Measurements from ENCODE around the gene GBP7.

The GBP7 gene

DNA sequence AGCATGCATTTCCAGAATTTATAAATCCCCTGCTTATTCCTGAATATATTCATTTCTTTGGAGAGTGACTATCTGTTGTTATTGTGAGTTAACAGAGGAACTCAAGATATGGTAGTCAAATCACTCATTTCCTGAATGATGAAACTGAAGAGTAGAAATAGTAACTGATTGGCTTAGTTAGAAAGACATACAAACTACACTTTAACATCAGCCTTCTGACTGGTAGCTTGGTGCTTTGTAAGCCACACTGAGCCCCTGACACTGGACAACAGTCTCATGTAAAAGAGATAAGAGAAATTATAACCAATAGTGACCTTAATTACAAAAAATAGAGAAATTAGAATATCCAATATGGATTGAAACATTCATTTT lies 4.8 kb downstream of the GBP7 start:
- no peak overlapping the region for H3K4me3 ChIP-seq (ENCODE audit: low read depth, low read length)
- TF ChIP-seq, protein P1, sequence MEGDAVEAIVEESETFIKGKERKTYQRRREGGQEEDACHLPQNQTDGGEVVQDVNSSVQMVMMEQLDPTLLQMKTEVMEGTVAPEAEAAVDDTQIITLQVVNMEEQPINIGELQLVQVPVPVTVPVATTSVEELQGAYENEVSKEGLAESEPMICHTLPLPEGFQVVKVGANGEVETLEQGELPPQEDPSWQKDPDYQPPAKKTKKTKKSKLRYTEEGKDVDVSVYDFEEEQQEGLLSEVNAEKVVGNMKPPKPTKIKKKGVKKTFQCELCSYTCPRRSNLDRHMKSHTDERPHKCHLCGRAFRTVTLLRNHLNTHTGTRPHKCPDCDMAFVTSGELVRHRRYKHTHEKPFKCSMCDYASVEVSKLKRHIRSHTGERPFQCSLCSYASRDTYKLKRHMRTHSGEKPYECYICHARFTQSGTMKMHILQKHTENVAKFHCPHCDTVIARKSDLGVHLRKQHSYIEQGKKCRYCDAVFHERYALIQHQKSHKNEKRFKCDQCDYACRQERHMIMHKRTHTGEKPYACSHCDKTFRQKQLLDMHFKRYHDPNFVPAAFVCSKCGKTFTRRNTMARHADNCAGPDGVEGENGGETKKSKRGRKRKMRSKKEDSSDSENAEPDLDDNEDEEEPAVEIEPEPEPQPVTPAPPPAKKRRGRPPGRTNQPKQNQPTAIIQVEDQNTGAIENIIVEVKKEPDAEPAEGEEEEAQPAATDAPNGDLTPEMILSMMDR (IDR thresholded peaks at IDR 0.05; ENCODE audit: low read depth, low read length, missing control alignments), result no peak
- no peak for DNase-seq (ENCODE audit: low read depth)

DNA sequence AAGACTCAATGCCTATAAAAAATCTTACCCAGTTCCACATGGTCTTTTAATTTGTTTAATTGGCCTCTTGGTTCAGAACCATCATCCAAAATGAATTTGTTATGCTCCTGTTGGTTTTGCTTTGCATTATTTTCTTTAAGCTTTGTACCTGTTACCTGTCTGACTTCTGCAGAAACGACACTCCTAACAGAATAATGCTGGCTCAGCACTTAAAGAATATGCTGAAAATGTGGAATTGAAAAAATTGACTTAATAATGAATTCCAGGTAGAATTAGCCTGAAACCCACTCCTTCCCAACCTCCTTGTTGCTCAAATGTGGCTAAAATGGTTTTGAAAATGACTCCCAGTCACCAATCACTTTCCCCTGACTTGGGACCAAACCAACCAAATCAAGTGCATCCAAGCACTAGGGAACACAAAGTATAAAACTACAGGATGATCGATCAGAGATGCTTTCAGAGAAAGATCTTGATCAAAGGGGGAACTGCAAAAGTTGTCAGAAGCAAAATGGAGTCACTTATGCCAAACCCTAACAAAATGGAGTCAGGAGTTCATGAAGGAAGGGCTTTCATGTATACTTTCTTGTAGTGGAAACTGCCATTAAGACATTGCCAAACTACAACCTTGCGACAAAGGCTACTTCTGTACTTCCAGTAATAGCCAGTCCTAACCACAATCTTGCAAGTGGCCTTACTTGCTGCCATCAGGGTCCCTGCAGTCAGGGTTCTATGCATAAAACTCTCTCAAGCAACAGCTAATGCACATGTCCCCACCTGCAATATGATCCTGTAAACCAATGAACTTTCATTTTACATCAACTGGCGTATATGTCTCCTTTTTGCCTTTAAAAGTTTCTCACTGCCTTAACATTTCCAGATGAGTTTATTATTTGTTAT lies 5.4 kb downstream of the GBP7 start:
- DNase-seq (ENCODE audit: low read depth), result no peak
- TF ChIP-seq, protein P1 (IDR thresholded peaks at IDR 0.05; ENCODE audit: low read depth, low read length, missing control alignments), result no peak
- H3K4me3 ChIP-seq (ENCODE audit: low read depth, low read length), result no peak overlapping the region

DNA sequence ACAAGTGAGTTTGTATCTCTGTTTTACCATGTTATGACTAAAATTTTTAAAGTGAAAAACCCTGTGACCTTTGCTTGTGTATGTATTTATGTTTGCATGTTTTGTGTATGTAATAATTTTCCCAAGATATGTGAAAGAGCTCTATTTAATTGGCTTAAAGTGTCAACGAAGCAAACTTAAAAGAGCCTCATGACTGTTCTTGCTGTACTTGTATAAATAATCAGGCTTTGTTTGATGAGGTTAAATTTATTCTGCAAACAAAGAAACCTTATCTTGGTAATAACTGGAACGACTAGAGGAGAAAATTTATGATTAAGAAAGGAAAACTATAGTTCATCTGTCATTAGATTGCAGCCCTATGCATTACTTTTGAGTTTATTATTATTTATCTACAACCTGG lies 6.6 kb downstream of the GBP7 start:
- H3K4me3 ChIP-seq (ENCODE audit: low read depth, low read length), result no peak overlapping the region
- DNase-seq (ENCODE audit: low read depth), result no peak
- TF ChIP-seq, protein P1 (IDR thresholded peaks at IDR 0.05; ENCODE audit: low read depth, low read length, missing control alignments), result no peak

DNA sequence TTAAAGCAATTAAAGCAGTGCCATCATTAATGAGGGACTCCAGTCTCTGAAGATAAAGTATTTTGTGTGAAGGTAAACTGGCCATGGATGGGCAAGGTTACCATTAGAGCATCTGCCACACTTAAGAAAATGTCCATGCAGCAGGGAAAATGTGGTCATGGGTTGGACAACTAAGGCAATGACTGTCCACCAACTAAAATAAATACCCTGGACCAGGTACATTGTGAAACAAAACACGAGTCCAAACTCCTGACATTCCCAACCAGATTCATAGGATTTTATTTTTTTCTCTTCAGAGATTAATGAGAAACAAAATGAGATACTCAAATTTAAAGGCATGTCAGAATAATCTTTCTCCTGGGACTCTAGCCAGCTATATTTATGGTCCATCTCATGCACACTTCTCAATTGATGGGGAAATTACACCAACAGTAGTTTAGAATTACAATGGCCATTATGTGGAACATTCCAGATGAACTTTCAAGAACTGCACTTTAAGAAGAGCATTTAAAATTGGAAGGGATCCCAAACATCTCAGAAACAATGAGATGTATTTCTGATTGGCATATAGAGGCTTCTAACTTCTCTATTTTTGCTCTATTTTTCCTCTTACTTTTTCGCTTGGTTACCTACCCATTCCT lies 8.1 kb downstream of the GBP7 start:
- DNase-seq (ENCODE audit: low read depth), result no peak
- H3K4me3 ChIP-seq (ENCODE audit: low read depth, low read length), result no peak overlapping the region
- TF ChIP-seq, protein P1 (IDR thresholded peaks at IDR 0.05; ENCODE audit: low read depth, low read length, missing control alignments), result no peak

DNA sequence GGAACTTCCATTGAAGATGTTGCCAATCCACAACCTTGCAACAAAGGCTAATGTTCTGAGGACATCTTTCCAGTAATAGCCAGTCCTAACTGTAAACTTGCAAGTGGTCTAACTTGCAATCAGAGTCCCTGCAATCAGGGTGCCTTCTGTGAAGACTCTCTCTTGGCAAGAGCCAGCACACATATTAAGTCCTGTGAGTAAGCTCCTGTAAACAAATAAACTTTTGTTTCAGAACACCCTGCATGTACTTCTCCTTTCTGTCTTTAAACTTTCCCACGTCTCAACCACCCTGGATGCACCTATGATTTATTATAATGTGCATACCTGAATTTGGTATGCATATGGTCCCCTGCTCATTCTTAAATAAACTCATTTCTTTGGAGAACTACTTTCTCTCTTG lies 9.1 kb downstream of the GBP7 start:
- TF ChIP-seq, protein P1 (IDR thresholded peaks at IDR 0.05; ENCODE audit: low read depth, low read length, missing control alignments), result no peak
- no peak for DNase-seq (ENCODE audit: low read depth)
- no peak overlapping the region for H3K4me3 ChIP-seq (ENCODE audit: low read depth, low read length)

DNA sequence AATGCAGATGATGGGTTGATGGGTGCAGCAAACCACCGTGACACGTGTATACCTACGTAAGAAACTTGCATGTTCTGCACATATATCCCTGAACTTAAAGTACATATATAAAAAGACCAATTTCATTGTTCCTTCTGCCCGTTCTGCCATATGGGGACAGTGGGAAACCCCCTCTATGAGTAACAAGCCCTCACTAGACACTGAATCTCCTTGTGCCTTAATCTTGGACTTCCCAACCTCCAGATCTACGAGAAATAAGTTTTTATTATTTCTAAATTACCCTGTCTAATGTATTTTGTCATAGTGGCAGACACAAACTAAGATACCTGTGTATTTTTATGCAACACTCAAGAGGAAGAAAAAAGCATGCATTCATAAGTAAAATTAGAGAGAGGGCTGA lies 10.0 kb downstream of the GBP7 start:
- DNase-seq (ENCODE audit: low read depth), result no peak
- no peak overlapping the region for H3K4me3 ChIP-seq (ENCODE audit: low read depth, low read length)
- TF ChIP-seq, protein P1 (IDR thresholded peaks at IDR 0.05; ENCODE audit: low read depth, low read length, missing control alignments), result no peak

Measured in GM12864 (cell line).